T-cell (primary cell): ENCODE data around the gene PAFAH1B2. TPM values are rescaled to one million over a fixed set of nuclear protein-coding genes. Genes with fewer than 3 reads are reported as not detected.

Experiments used
- ATAC-seq, 4 experiments: fragments of 200-7000 bp in 3 of 4; fragments of 150-1000 bp in 1 of 4; cut with Tn5 transposase; replicated peaks in 1 of 4; 1 replicate in 3 of 4; 2 replicates in 1 of 4; pipeline ENCODE4 v1.10.0; 2021; ENCODE audit warnings: moderate library complexity in 3 of 4, mild to moderate bottlenecking in 2 of 4, moderate number of reproducible peaks in 1 of 4
- CTCF ChIA-PET, 2 donors: fragments of 300-600 bp; sonication (Branson Sonifier 250); formaldehyde crosslinking; loops; one replicate each; lab custom pipeline; 2022; ENCODE audit warnings: antibody characterized with exemption in 2 of 2; lab: Charles Lee
- POLR2A ChIA-PET, 2 donors: fragments of 300-600 bp; sonication (Branson Sonifier 250); formaldehyde crosslinking; loops; one replicate each; lab custom pipeline; 2022; ENCODE audit warnings: antibody characterized with exemption in 2 of 2; lab: Charles Lee
- DNase-seq, 35 experiments: peaks; one replicate each; pipeline versions ENCODE4 v3.0.0 to v3.0.0-alpha.2; 2013 to 2023
- H3K27ac ChIP-seq: one replicate; pipeline ENCODE4 v1.5.1; 2013; ENCODE audit warnings: low read length
- H3K27me3 ChIP-seq, 2 experiments: replicated peaks in 1 of 2; 1 replicate in 1 of 2; 2 replicates in 1 of 2; pipeline versions ENCODE4 v1.6.1 to v1.7.0; 2013; ENCODE audit warnings: low read length in 1 of 2, mixed read lengths in 1 of 2; ENCODE audit not compliant: control insufficient read depth in 2 of 2, insufficient read depth in 2 of 2; ENCODE audit errors: extremely low read depth in 1 of 2
- H3K36me3 ChIP-seq, 2 donors: 1 replicate in 1 of 2; 2 replicates in 1 of 2; pipeline versions ENCODE4 v1.6.1 to v1.7.0; 2013; ENCODE audit warnings: low read length in 1 of 2; ENCODE audit not compliant: control insufficient read depth in 2 of 2, insufficient read depth in 1 of 2; ENCODE audit errors: extremely low read depth in 1 of 2
- H3K4me1 ChIP-seq, 2 experiments: 1 replicate in 1 of 2; 2 replicates in 1 of 2; pipeline versions ENCODE4 v1.6.1 to v1.7.0; 2013; ENCODE audit warnings: low read length in 2 of 2, mixed read lengths in 1 of 2; ENCODE audit not compliant: insufficient read depth in 2 of 2, control insufficient read depth in 1 of 2; ENCODE audit errors: extremely low read depth in 1 of 2
- H3K4me3 ChIP-seq, 2 donors: 1 replicate in 1 of 2; 2 replicates in 1 of 2; pipeline versions ENCODE4 v1.5.1 to v1.7.0; 2013; ENCODE audit warnings: mild to moderate bottlenecking in 2 of 2, low read length in 1 of 2, moderate library complexity in 1 of 2; ENCODE audit not compliant: control insufficient read depth in 1 of 2; ENCODE audit errors: extremely low read depth in 1 of 2
- H3K9me3 ChIP-seq: 2 replicates; pipeline ENCODE4 v1.7.0; 2013
- H3K27ac Mint-ChIP-seq, 2 donors: one replicate each; pipeline ENCODE4 v1.8.0; 2020 to 2021; ENCODE audit warnings: mild to moderate bottlenecking in 2 of 2, mixed read lengths in 2 of 2
- H3K27me3 Mint-ChIP-seq, 2 donors: one replicate each; pipeline ENCODE4 v1.8.0; 2021 to 2022; ENCODE audit warnings: mixed read lengths in 2 of 2
- H3K36me3 Mint-ChIP-seq: one replicate; pipeline ENCODE4 v1.8.0; 2021; ENCODE audit warnings: mixed read lengths
- H3K4me1 Mint-ChIP-seq, 3 donors: one replicate each; pipeline ENCODE4 v1.8.0; 2020 to 2022; ENCODE audit warnings: mixed read lengths in 3 of 3, mild to moderate bottlenecking in 1 of 3
- H3K4me3 Mint-ChIP-seq, 3 donors: one replicate each; pipeline ENCODE4 v1.8.0; 2020 to 2022; ENCODE audit warnings: mild to moderate bottlenecking in 3 of 3, mixed read lengths in 3 of 3, moderate library complexity in 3 of 3
- H3K9me3 Mint-ChIP-seq, 3 donors: one replicate each; pipeline ENCODE4 v1.8.0; 2020 to 2022; ENCODE audit warnings: mixed read lengths in 3 of 3
- WGBS: methylation state at CpG from one replicate; pipeline ENCODE4 v1.1.5; 2013; ENCODE audit warnings: missing lambda C conversion rate; ENCODE audit not compliant: insufficient coverage; 5-methylcytosine and 5-hydroxymethylcytosine counted together
- total RNA-seq, 35 experiments: library from RNA in 6 of 35; stranded (reverse) in 6 of 35; fragments of 120-200 nt in 1 of 35; gene quantifications; one replicate each; pipeline versions ENCODE4 v1.2.1 to v1.2.4 and lab custom pipeline; 2013 to 2026

The PAFAH1B2 gene
- total RNA-seq, 5 donors from 2014 or later (not counting 1 experiment from before 2014, with no cell fraction given): 44.1 to 55.9 (median 55.6) TPM

- H3K9me3 ChIP-seq: no peaks in the 10 kb centered on the region
- CTCF ChIA-PET: interaction anchor here in 1 of 2 donors (0.9 to 1.0 kb wide), 2 partner anchors 12 to 14 kb away, joined by 4 to 5 read pairs; partner anchors contain the start of gene SIDT2
- H3K36me3 Mint-ChIP-seq: peaks cover 33% of the 10 kb centered on the region
- H3K36me3 ChIP-seq: peaks cover 7 to 67% of the 10 kb centered on the region in 2 donors
- H3K27ac Mint-ChIP-seq: no peak overlapping the region
- DNase-seq (no peak), ATAC-seq (no peak)
- WGBS: 100% methylated on average over 1 of the region's 1 CpG
- H3K27me3 Mint-ChIP-seq: no peaks in the 10 kb centered on the region
- H3K4me3 ChIP-seq: no peak overlapping the region
- POLR2A ChIA-PET: interaction anchor here in 1 of 2 donors (0.7 kb wide), 1 partner anchor 19 kb away, joined by 11 read pairs; no protein-coding TSS in a partner anchor
- no peaks in the 10 kb centered on the region for H3K27me3 ChIP-seq
- H3K9me3 Mint-ChIP-seq: no peaks in the 10 kb centered on the region
- H3K27ac ChIP-seq: no peak overlapping the region
- peaks cover 0 to 16% (median 0%) of the 10 kb centered on the region in 3 donors for H3K4me1 Mint-ChIP-seq
- no peaks in the 10 kb centered on the region for H3K4me1 ChIP-seq
- H3K4me3 Mint-ChIP-seq: no peak overlapping the region
These were observed 22.4 kb downstream of the PAFAH1B2 start for GRCh38 chr11:117166491-117166890.

GRCh38 chr11:117169736-117170135 is 25.6 kb downstream of the PAFAH1B2 start:
- no peak overlapping the region for H3K27ac Mint-ChIP-seq
- H3K27me3 Mint-ChIP-seq: no peaks in the 10 kb centered on the region
- no peaks in the 10 kb centered on the region for H3K4me1 ChIP-seq
- no peaks in the 10 kb centered on the region for H3K9me3 ChIP-seq
- ATAC-seq (no peak), DNase-seq (no peak)
- ChIA-PET POLR2A (interaction anchor here (0.6 to 0.9 kb wide), 2 partner anchors 29 to 49 kb away, joined by 3 read pairs; no protein-coding TSS in a partner anchor), CTCF (interaction anchor here in 1 of 2 donors (0.5 to 0.6 kb wide), 2 partner anchors 291 to 1621 kb away, joined by 3 to 10 read pairs; no protein-coding TSS in a partner anchor)
- WGBS: no CpG with 5 or more reads among the region's 2 CpGs
- no peaks in the 10 kb centered on the region for H3K9me3 Mint-ChIP-seq
- H3K36me3 ChIP-seq: peaks cover 7 to 41% of the 10 kb centered on the region in 2 donors
- H3K4me3 ChIP-seq: no peak overlapping the region
- peaks cover 28% of the 10 kb centered on the region for H3K36me3 Mint-ChIP-seq
- no peak overlapping the region for H3K27ac ChIP-seq
- peaks cover 4 to 16% (median 6%) of the 10 kb centered on the region in 3 donors for H3K4me1 Mint-ChIP-seq
- no peak overlapping the region for H3K4me3 Mint-ChIP-seq
- H3K27me3 ChIP-seq: no peaks in the 10 kb centered on the region

GRCh38 chr11:117170210-117170609 is 26.1 kb downstream of the PAFAH1B2 start:
- Mint-ChIP-seq H3K4me3 (no peak overlapping the region), H3K9me3 (no peaks in the 10 kb centered on the region), H3K27me3 (no peaks in the 10 kb centered on the region), H3K4me1 (peaks cover 4 to 16% (median 6%) of the 10 kb centered on the region in 3 donors), H3K27ac (no peak overlapping the region), H3K36me3 (peaks cover 27% of the 10 kb centered on the region)
- DNase-seq (no peak), ATAC-seq (no peak)
- Histone ChIP-seq H3K4me1 (no peaks in the 10 kb centered on the region), H3K9me3 (no peaks in the 10 kb centered on the region), H3K36me3 (peaks cover 7 to 39% of the 10 kb centered on the region in 2 donors), H3K27me3 (no peaks in the 10 kb centered on the region), H3K27ac (no peak overlapping the region), H3K4me3 (no peak overlapping the region)
- CTCF ChIA-PET: interaction anchor here in 1 of 2 donors (0.5 to 0.6 kb wide), 2 partner anchors 292 to 1621 kb away, joined by 3 to 10 read pairs; no protein-coding TSS in a partner anchor
- POLR2A ChIA-PET: interaction anchor here in 1 of 2 donors (0.6 kb wide), 1 partner anchor 30 kb away, joined by 3 read pairs; no protein-coding TSS in a partner anchor
- 90% methylated on average over 1 of the region's 9 CpGs for WGBS

GRCh38 chr11:117171007-117171403 is 26.9 kb downstream of the PAFAH1B2 start:
- Histone ChIP-seq H3K36me3 (peaks cover 3 to 34% of the 10 kb centered on the region in 2 donors), H3K4me3 (no peak overlapping the region), H3K9me3 (no peaks in the 10 kb centered on the region), H3K27ac (no peak overlapping the region), H3K4me1 (no peaks in the 10 kb centered on the region), H3K27me3 (no peaks in the 10 kb centered on the region)
- no peak overlapping the region for H3K4me3 Mint-ChIP-seq
- no peaks in the 10 kb centered on the region for H3K27me3 Mint-ChIP-seq
- 100% methylated on average over 1 of the region's 2 CpGs for WGBS
- H3K27ac Mint-ChIP-seq: peak overlapping the region in 1 of 2 donors; percentile 1
- ATAC-seq (no peak), DNase-seq (no peak)
- CTCF ChIA-PET: no interaction called here
- H3K36me3 Mint-ChIP-seq: peaks cover 21% of the 10 kb centered on the region
- peaks cover 4 to 10% (median 6%) of the 10 kb centered on the region in 3 donors for H3K4me1 Mint-ChIP-seq
- POLR2A ChIA-PET: no interaction called here
- no peaks in the 10 kb centered on the region for H3K9me3 Mint-ChIP-seq

- ChIA-PET CTCF (interaction anchor here in 1 of 2 donors (0.7 to 1.5 kb wide), 2 partner anchors 26 to 45 kb away, joined by 3 to 4 read pairs; no protein-coding TSS in a partner anchor), POLR2A (interaction anchor here in 1 of 2 donors (0.5 to 0.6 kb wide), 3 partner anchors 10 to 401 kb away, joined by 3 to 7 read pairs (median 3); no protein-coding TSS in a partner anchor)
- peak overlapping the region; percentile 32 to 75 for H3K27ac Mint-ChIP-seq
These were observed 27.4 kb downstream of the PAFAH1B2 start for GRCh38 chr11:117171404-117172061.

GRCh38 chr11:117172724-117173421 is 28.8 kb downstream of the PAFAH1B2 start:
- peaks cover 2 to 18% of the 10 kb centered on the region in 2 donors for H3K36me3 ChIP-seq
- no peaks in the 10 kb centered on the region for H3K27me3 ChIP-seq
- DNase-seq (no peak), ATAC-seq (no peak)
- POLR2A ChIA-PET: no interaction called here
- Mint-ChIP-seq H3K9me3 (no peaks in the 10 kb centered on the region), H3K36me3 (peaks cover 11% of the 10 kb centered on the region), H3K4me1 (peaks cover 3 to 9% (median 7%) of the 10 kb centered on the region in 3 donors), H3K27ac (peak overlapping the region; percentile 72 to 77), H3K27me3 (no peaks in the 10 kb centered on the region), H3K4me3 (no peak overlapping the region)
- CTCF ChIA-PET: interaction anchor here in 1 of 2 donors (1.5 kb wide), 1 partner anchor 27 kb away, joined by 3 read pairs; no protein-coding TSS in a partner anchor
- H3K4me3 ChIP-seq: no peak overlapping the region
- H3K9me3 ChIP-seq: no peaks in the 10 kb centered on the region
- no peak overlapping the region for H3K27ac ChIP-seq
- WGBS: 92% methylated on average over 11 of the region's 14 CpGs
- H3K4me1 ChIP-seq: peaks cover 0 to under 1% of the 10 kb centered on the region in 2 experiments

More at GRCh38 chr11:117171404-117172061, 27.4 kb downstream of the PAFAH1B2 start:
- DNase-seq (no peak), ATAC-seq (no peak)
- Mint-ChIP-seq H3K36me3 (peaks cover 16% of the 10 kb centered on the region), H3K4me1 (peaks cover 4 to 6% (median 6%) of the 10 kb centered on the region in 3 donors), H3K4me3 (no peak overlapping the region), H3K9me3 (no peaks in the 10 kb centered on the region), H3K27me3 (no peaks in the 10 kb centered on the region)
- H3K4me3 ChIP-seq: no peak overlapping the region
- no peaks in the 10 kb centered on the region for H3K4me1 ChIP-seq
- peaks cover 2 to 32% of the 10 kb centered on the region in 2 donors for H3K36me3 ChIP-seq
- no peaks in the 10 kb centered on the region for H3K9me3 ChIP-seq
- 86% methylated on average over 9 of the region's 14 CpGs for WGBS
- no peaks in the 10 kb centered on the region for H3K27me3 ChIP-seq
- no peak overlapping the region for H3K27ac ChIP-seq
